Tibial nerve (tissue), 4 donors: ENCODE data around the gene SH2B3.

Source experiments
- EP300 ChIP-seq, 2 donors: sonication (generic); formaldehyde crosslinking; IDR thresholded peaks; one replicate each; pipeline ENCODE4 v1.6.1; 2017; ENCODE audit warnings: antibody characterized with exemption in 2 of 2, mild to moderate bottlenecking in 1 of 2
- TF ChIP-seq, protein P1 (sequence below), 5 experiments: fragments of 200-600 bp in 3 of 5; fragments of 450-650 bp in 2 of 5; sonication (generic) in 3 of 5; IDR thresholded peaks; one replicate each; pipeline ENCODE4 v1.5.1; 2016 to 2019; ENCODE audit warnings: antibody characterized with exemption in 5 of 5, mild to moderate bottlenecking in 3 of 5, moderate library complexity in 2 of 5

DNA sequence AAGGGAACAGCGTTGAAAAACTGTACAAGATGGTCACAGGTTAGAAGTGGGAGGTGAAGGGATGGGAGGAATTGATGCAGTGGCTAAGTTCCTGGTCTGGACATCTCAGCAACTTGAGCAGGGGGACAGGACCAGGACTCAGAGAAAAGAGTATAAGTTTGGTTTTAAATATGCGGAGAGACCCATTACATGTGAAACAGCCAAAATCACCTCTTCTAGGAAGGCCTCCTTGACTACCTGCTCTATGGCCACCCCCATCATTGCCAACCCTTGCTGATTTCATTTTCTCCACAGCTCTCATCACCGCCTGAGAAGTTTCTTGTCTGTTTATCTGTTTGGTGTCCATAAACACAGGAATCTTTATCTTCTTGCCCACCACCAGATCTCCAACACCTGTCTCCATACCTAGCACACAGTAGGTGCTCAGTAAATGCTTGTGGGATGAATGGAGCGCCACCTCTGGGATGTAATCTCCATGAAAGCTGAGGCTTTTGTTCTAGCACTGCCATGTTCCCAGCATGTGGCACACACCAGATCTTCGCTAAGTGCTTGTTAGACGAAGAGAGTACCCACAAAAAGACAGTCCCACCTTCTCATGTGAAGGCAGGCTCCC is 25.7 kb upstream of the SH2B3 start:
- TF ChIP-seq, protein P1, sequence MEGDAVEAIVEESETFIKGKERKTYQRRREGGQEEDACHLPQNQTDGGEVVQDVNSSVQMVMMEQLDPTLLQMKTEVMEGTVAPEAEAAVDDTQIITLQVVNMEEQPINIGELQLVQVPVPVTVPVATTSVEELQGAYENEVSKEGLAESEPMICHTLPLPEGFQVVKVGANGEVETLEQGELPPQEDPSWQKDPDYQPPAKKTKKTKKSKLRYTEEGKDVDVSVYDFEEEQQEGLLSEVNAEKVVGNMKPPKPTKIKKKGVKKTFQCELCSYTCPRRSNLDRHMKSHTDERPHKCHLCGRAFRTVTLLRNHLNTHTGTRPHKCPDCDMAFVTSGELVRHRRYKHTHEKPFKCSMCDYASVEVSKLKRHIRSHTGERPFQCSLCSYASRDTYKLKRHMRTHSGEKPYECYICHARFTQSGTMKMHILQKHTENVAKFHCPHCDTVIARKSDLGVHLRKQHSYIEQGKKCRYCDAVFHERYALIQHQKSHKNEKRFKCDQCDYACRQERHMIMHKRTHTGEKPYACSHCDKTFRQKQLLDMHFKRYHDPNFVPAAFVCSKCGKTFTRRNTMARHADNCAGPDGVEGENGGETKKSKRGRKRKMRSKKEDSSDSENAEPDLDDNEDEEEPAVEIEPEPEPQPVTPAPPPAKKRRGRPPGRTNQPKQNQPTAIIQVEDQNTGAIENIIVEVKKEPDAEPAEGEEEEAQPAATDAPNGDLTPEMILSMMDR (IDR thresholded peaks at IDR 0.05): no peak
- TF ChIP-seq EP300 (IDR thresholded peaks at IDR 0.05): no peak
